ENCODE data around the gene FAM153A. TPM values are rescaled to one million over a fixed set of nuclear protein-coding genes. Genes with fewer than 3 reads are reported as not detected.
"Not testable (repeated sequence)": the region's sequence is repeated elsewhere in the genome, so short reads cannot be mapped to it uniquely, and the experiment has no call there.

The FAM153A gene
- total and polyA plus RNA-seq, 7 experiments from 2014 or later, result 1.2 to 166 (median 30.3) TPM

- H3K4me3 ChIP-seq (ENCODE audit: low read length); H3K4me3 Mint-ChIP-seq; POLR2A ChIA-PET; DNase-seq; ATAC-seq; H3K36me3 Mint-ChIP-seq; H3K36me3 ChIP-seq (ENCODE audit: control insufficient read depth in 2 of 3, insufficient read depth in 3 of 3, low read length in 3 of 3); H3K9me3 Mint-ChIP-seq; H3K9me3 ChIP-seq (ENCODE audit: control insufficient read depth in 2 of 3, low read length in 3 of 3); intact Hi-C loops (cut with micrococcal nuclease); CTCF ChIA-PET; H3K27me3 ChIP-seq (ENCODE audit: control insufficient read depth in 2 of 2, insufficient read depth in 2 of 2, low read length in 2 of 2); H3K27ac Mint-ChIP-seq; H3K4me1 ChIP-seq (ENCODE audit: control insufficient read depth in 2 of 2, insufficient read depth in 2 of 2, low read length in 2 of 2); H3K27me3 Mint-ChIP-seq; H3K27ac ChIP-seq (ENCODE audit: low read depth, low read length): not testable (repeated sequence)
- H3K4me1 Mint-ChIP-seq, result peaks cover 0 to 24% (median 8%) of the 10 kb centered on the region in 7 donors
Measured at GRCh38 chr5:177793272-177793671, 10.6 kb upstream of the FAM153A start.

- intact Hi-C loops (cut with micrococcal nuclease); H3K4me1 ChIP-seq (ENCODE audit: control insufficient read depth in 2 of 2, insufficient read depth in 2 of 2, low read length in 2 of 2); H3K27ac Mint-ChIP-seq; H3K9me3 ChIP-seq (ENCODE audit: control insufficient read depth in 2 of 3, low read length in 3 of 3); CTCF ChIA-PET; DNase-seq; ATAC-seq; H3K4me3 ChIP-seq (ENCODE audit: low read length); H3K27me3 ChIP-seq (ENCODE audit: control insufficient read depth in 2 of 2, insufficient read depth in 2 of 2, low read length in 2 of 2); H3K27ac ChIP-seq (ENCODE audit: low read depth, low read length); H3K9me3 Mint-ChIP-seq; H3K27me3 Mint-ChIP-seq; H3K36me3 ChIP-seq (ENCODE audit: control insufficient read depth in 2 of 3, insufficient read depth in 3 of 3, low read length in 3 of 3); H3K4me3 Mint-ChIP-seq; H3K36me3 Mint-ChIP-seq; POLR2A ChIA-PET: not testable (repeated sequence)
- peaks cover 0 to 24% (median 8%) of the 10 kb centered on the region in 7 donors for H3K4me1 Mint-ChIP-seq
Measured at GRCh38 chr5:177791649-177792048, 8.9 kb upstream of the FAM153A start.

GRCh38 chr5:177782169-177782568, 530 bp downstream of the FAM153A start:
- H3K36me3 Mint-ChIP-seq; H3K4me1 ChIP-seq (ENCODE audit: control insufficient read depth in 2 of 2, insufficient read depth in 2 of 2, low read length in 2 of 2); H3K27ac Mint-ChIP-seq; H3K36me3 ChIP-seq (ENCODE audit: control insufficient read depth in 2 of 3, insufficient read depth in 3 of 3, low read length in 3 of 3); H3K4me1 Mint-ChIP-seq; H3K27me3 ChIP-seq (ENCODE audit: control insufficient read depth in 2 of 2, insufficient read depth in 2 of 2, low read length in 2 of 2); CTCF ChIA-PET; H3K27me3 Mint-ChIP-seq; H3K9me3 Mint-ChIP-seq; H3K27ac ChIP-seq (ENCODE audit: low read depth, low read length); POLR2A ChIA-PET; H3K4me3 ChIP-seq (ENCODE audit: low read length); H3K4me3 Mint-ChIP-seq; H3K9me3 ChIP-seq (ENCODE audit: control insufficient read depth in 2 of 3, low read length in 3 of 3); ATAC-seq; intact Hi-C loops (cut with micrococcal nuclease): not testable (repeated sequence)
- DNase-seq, result peak in 2 of 9 donors; percentile 6 to 23

- intact Hi-C loops (cut with micrococcal nuclease); H3K9me3 ChIP-seq (ENCODE audit: control insufficient read depth in 2 of 3, low read length in 3 of 3); H3K36me3 ChIP-seq (ENCODE audit: control insufficient read depth in 2 of 3, insufficient read depth in 3 of 3, low read length in 3 of 3); H3K27ac Mint-ChIP-seq; H3K36me3 Mint-ChIP-seq; H3K4me1 Mint-ChIP-seq; H3K9me3 Mint-ChIP-seq; H3K27me3 ChIP-seq (ENCODE audit: control insufficient read depth in 2 of 2, insufficient read depth in 2 of 2, low read length in 2 of 2); H3K27me3 Mint-ChIP-seq; H3K4me3 Mint-ChIP-seq; H3K4me1 ChIP-seq (ENCODE audit: control insufficient read depth in 2 of 2, insufficient read depth in 2 of 2, low read length in 2 of 2); POLR2A ChIA-PET; H3K27ac ChIP-seq (ENCODE audit: low read depth, low read length); H3K4me3 ChIP-seq (ENCODE audit: low read length); DNase-seq; ATAC-seq; CTCF ChIA-PET: not testable (repeated sequence)
Measured at GRCh38 chr5:177771206-177771605, 11.5 kb downstream of the FAM153A start.

- H3K27me3 Mint-ChIP-seq; H3K4me1 Mint-ChIP-seq; H3K36me3 Mint-ChIP-seq; intact Hi-C loops (cut with micrococcal nuclease); CTCF ChIA-PET; H3K4me1 ChIP-seq (ENCODE audit: control insufficient read depth in 2 of 2, insufficient read depth in 2 of 2, low read length in 2 of 2); H3K36me3 ChIP-seq (ENCODE audit: control insufficient read depth in 2 of 3, insufficient read depth in 3 of 3, low read length in 3 of 3); POLR2A ChIA-PET; DNase-seq; H3K9me3 ChIP-seq (ENCODE audit: control insufficient read depth in 2 of 3, low read length in 3 of 3); H3K9me3 Mint-ChIP-seq; H3K4me3 Mint-ChIP-seq; H3K27ac ChIP-seq (ENCODE audit: low read depth, low read length); H3K4me3 ChIP-seq (ENCODE audit: low read length); H3K27me3 ChIP-seq (ENCODE audit: control insufficient read depth in 2 of 2, insufficient read depth in 2 of 2, low read length in 2 of 2); ATAC-seq; H3K27ac Mint-ChIP-seq: not testable (repeated sequence)
Measured at GRCh38 chr5:177770646-177771045, 12.1 kb downstream of the FAM153A start.

- H3K9me3 ChIP-seq (ENCODE audit: control insufficient read depth in 2 of 3, low read length in 3 of 3); H3K27me3 Mint-ChIP-seq; H3K4me1 ChIP-seq (ENCODE audit: control insufficient read depth in 2 of 2, insufficient read depth in 2 of 2, low read length in 2 of 2); DNase-seq; POLR2A ChIA-PET; H3K27ac ChIP-seq (ENCODE audit: low read depth, low read length); H3K4me3 ChIP-seq (ENCODE audit: low read length); H3K4me3 Mint-ChIP-seq; H3K36me3 Mint-ChIP-seq; H3K36me3 ChIP-seq (ENCODE audit: control insufficient read depth in 2 of 3, insufficient read depth in 3 of 3, low read length in 3 of 3); ATAC-seq; H3K4me1 Mint-ChIP-seq; CTCF ChIA-PET; H3K27me3 ChIP-seq (ENCODE audit: control insufficient read depth in 2 of 2, insufficient read depth in 2 of 2, low read length in 2 of 2); H3K27ac Mint-ChIP-seq; H3K9me3 Mint-ChIP-seq; intact Hi-C loops (cut with micrococcal nuclease): not testable (repeated sequence)
Measured at GRCh38 chr5:177763737-177764508, 18.8 kb downstream of the FAM153A start.

- ATAC-seq; intact Hi-C loops (cut with micrococcal nuclease); H3K27ac ChIP-seq (ENCODE audit: low read depth, low read length); H3K27me3 Mint-ChIP-seq; H3K36me3 ChIP-seq (ENCODE audit: control insufficient read depth in 2 of 3, insufficient read depth in 3 of 3, low read length in 3 of 3); H3K4me1 ChIP-seq (ENCODE audit: control insufficient read depth in 2 of 2, insufficient read depth in 2 of 2, low read length in 2 of 2); DNase-seq; H3K4me3 ChIP-seq (ENCODE audit: low read length); H3K9me3 ChIP-seq (ENCODE audit: control insufficient read depth in 2 of 3, low read length in 3 of 3); H3K27ac Mint-ChIP-seq; H3K27me3 ChIP-seq (ENCODE audit: control insufficient read depth in 2 of 2, insufficient read depth in 2 of 2, low read length in 2 of 2); POLR2A ChIA-PET; H3K4me3 Mint-ChIP-seq; H3K36me3 Mint-ChIP-seq; H3K9me3 Mint-ChIP-seq; H3K4me1 Mint-ChIP-seq; CTCF ChIA-PET: not testable (repeated sequence)
Measured at GRCh38 chr5:177760954-177761353, 21.7 kb downstream of the FAM153A start.

All from naive thymus-derived CD4-positive, alpha-beta T cell (primary cell).